Neural progenitor cell (in vitro differentiated cells): ENCODE measurements around the gene NSUN4. TPM values are rescaled to one million over a fixed set of nuclear protein-coding genes. Genes with fewer than 3 reads are reported as not detected.
"Not testable (repeated sequence)": the region's sequence is repeated elsewhere in the genome, so short reads cannot be mapped to it uniquely, and the experiment has no call there.

Experiments
- DNase-seq: peaks from one replicate; pipeline ENCODE4 v3.0.0-alpha.2; 2016; ENCODE audit warnings: low spot score
- H2AFZ ChIP-seq: fragments of 200-600 bp; sonication (generic); replicated peaks from 2 replicates; pipeline ENCODE4 v1.6.1; 2016; ENCODE audit warnings: antibody characterized with exemption
- H3F3A ChIP-seq: fragments of 200-600 bp; sonication (generic); 2 replicates; pipeline ENCODE4 v1.6.1; 2016; ENCODE audit warnings: antibody characterized with exemption, low read depth
- H3K27ac ChIP-seq: fragments of 200-600 bp; sonication (generic); 2 replicates; pipeline ENCODE4 v1.5.1; 2016; ENCODE audit warnings: mild to moderate bottlenecking
- H3K27me3 ChIP-seq: fragments of 200-600 bp; sonication (generic); 2 replicates; pipeline ENCODE4 v1.6.1; 2016; ENCODE audit warnings: mild to moderate bottlenecking, moderate library complexity
- H3K36me3 ChIP-seq: fragments of 200-600 bp; sonication (generic); 2 replicates; pipeline ENCODE4 v1.5.1; 2016
- H3K4me1 ChIP-seq: fragments of 200-600 bp; sonication (generic); 2 replicates; pipeline ENCODE4 v1.6.1; 2016; ENCODE audit warnings: mixed run types
- H3K4me2 ChIP-seq: fragments of 200-600 bp; sonication (generic); 2 replicates; pipeline ENCODE4 v1.6.1; 2016
- H3K4me3 ChIP-seq: fragments of 200-600 bp; sonication (generic); 2 replicates; pipeline ENCODE4 v1.5.1; 2016
- H3K79me2 ChIP-seq: fragments of 200-600 bp; sonication (generic); 2 replicates; pipeline ENCODE4 v1.6.1; 2016; ENCODE audit warnings: low read depth
- H3K9ac ChIP-seq: fragments of 200-600 bp; sonication (generic); 2 replicates; pipeline ENCODE4 v1.6.1; 2016
- H3K9me3 ChIP-seq: fragments of 200-600 bp; sonication (generic); 2 replicates; pipeline ENCODE4 v1.5.1; 2016; ENCODE audit warnings: low read depth
- H4K20me1 ChIP-seq: fragments of 200-600 bp; sonication (generic); 2 replicates; pipeline ENCODE4 v1.6.1; 2016; ENCODE audit warnings: low read depth
- H3K27ac Mint-ChIP-seq: 3 replicates; pipeline ENCODE4 v1.8.0; 2021; ENCODE audit warnings: mixed read lengths
- H3K27me3 Mint-ChIP-seq: 2 replicates; pipeline ENCODE4 v1.8.0; 2022; ENCODE audit warnings: low read depth, mild to moderate bottlenecking, inconsistent platforms, moderate library complexity, mixed read lengths; ENCODE audit not compliant: insufficient read depth
- H3K36me3 Mint-ChIP-seq: 3 replicates; pipeline ENCODE4 v1.8.0; 2021; ENCODE audit warnings: mixed read lengths
- H3K4me1 Mint-ChIP-seq: 3 replicates; pipeline ENCODE4 v1.8.0; 2021; ENCODE audit warnings: mixed read lengths
- H3K4me3 Mint-ChIP-seq: 3 replicates; pipeline ENCODE4 v1.8.0; 2021; ENCODE audit warnings: mild to moderate bottlenecking, moderate library complexity, mixed read lengths
- H3K9me3 Mint-ChIP-seq: 3 replicates; pipeline ENCODE4 v1.8.0; 2020; ENCODE audit warnings: mixed read lengths
- total RNA-seq: library from RNA; depleted of rRNA; stranded (reverse); fragments of >200 nt; gene quantifications from 2 replicates; pipeline ENCODE4 v1.2.3, GENCODE V29; 2015; ENCODE audit warnings: low replicate concordance

Gene NSUN4
- total RNA-seq, 1 donor from 2014 or later: 12.4 TPM

- H3K79me2 ChIP-seq, H3K36me3 ChIP-seq, H3K27ac Mint-ChIP-seq, DNase-seq, H3K9ac ChIP-seq, H3K9me3 ChIP-seq, H3K4me3 Mint-ChIP-seq, H3K4me2 ChIP-seq, H4K20me1 ChIP-seq, H3F3A ChIP-seq, H3K4me3 ChIP-seq, H3K36me3 Mint-ChIP-seq, H3K27me3 ChIP-seq, H2AFZ ChIP-seq, H3K27me3 Mint-ChIP-seq, H3K27ac ChIP-seq, H3K9me3 Mint-ChIP-seq: not testable (repeated sequence)
- H3K4me1 ChIP-seq: peaks cover 17% of the 10 kb centered on the region
- peaks cover 14% of the 10 kb centered on the region for H3K4me1 Mint-ChIP-seq
Measured at GRCh38 chr1:46325285-46326076, 15.1 kb upstream of the NSUN4 start.

GRCh38 chr1:46328182-46328581 lies 12.4 kb upstream of the NSUN4 start:
- not testable (repeated sequence) for H3K36me3 Mint-ChIP-seq, H2AFZ ChIP-seq, H3K27me3 ChIP-seq, H3K4me2 ChIP-seq, H3K9me3 Mint-ChIP-seq, H3K36me3 ChIP-seq, DNase-seq, H3K9me3 ChIP-seq, H3K27ac Mint-ChIP-seq, H3K4me3 Mint-ChIP-seq, H3K27me3 Mint-ChIP-seq, H4K20me1 ChIP-seq, H3K27ac ChIP-seq, H3K79me2 ChIP-seq, H3K9ac ChIP-seq, H3K4me3 ChIP-seq
- peaks cover 19% of the 10 kb centered on the region for H3K4me1 ChIP-seq
- peaks cover 18% of the 10 kb centered on the region for H3K4me1 Mint-ChIP-seq
- peaks cover 24% of the 10 kb centered on the region for H3F3A ChIP-seq

- not testable (repeated sequence) for H3K27me3 Mint-ChIP-seq, H3K4me3 ChIP-seq, H3K9me3 Mint-ChIP-seq, H4K20me1 ChIP-seq, H3K27me3 ChIP-seq, DNase-seq, H3K27ac Mint-ChIP-seq, H3K79me2 ChIP-seq, H3K9me3 ChIP-seq, H3K36me3 ChIP-seq, H3K36me3 Mint-ChIP-seq, H2AFZ ChIP-seq, H3K27ac ChIP-seq, H3K4me2 ChIP-seq, H3K4me3 Mint-ChIP-seq, H3K9ac ChIP-seq
- Histone ChIP-seq H3F3A (peaks cover 28% of the 10 kb centered on the region), H3K4me1 (peaks cover 19% of the 10 kb centered on the region)
- H3K4me1 Mint-ChIP-seq: peaks cover 21% of the 10 kb centered on the region
Measured at GRCh38 chr1:46329807-46330206, 10.8 kb upstream of the NSUN4 start.

GRCh38 chr1:46330381-46330780 lies 10.2 kb upstream of the NSUN4 start:
- not testable (repeated sequence) for H3K4me2 ChIP-seq, H3K27ac Mint-ChIP-seq, H3K79me2 ChIP-seq, H3K36me3 Mint-ChIP-seq, H3K9me3 Mint-ChIP-seq, H4K20me1 ChIP-seq, H3K9ac ChIP-seq, H3K27ac ChIP-seq, DNase-seq, H3K27me3 Mint-ChIP-seq, H3K36me3 ChIP-seq, H3K4me3 ChIP-seq, H2AFZ ChIP-seq, H3K27me3 ChIP-seq, H3K4me3 Mint-ChIP-seq, H3K9me3 ChIP-seq
- peaks cover 28% of the 10 kb centered on the region for H3F3A ChIP-seq
- peaks cover 21% of the 10 kb centered on the region for H3K4me1 Mint-ChIP-seq
- peaks cover 19% of the 10 kb centered on the region for H3K4me1 ChIP-seq

- not testable (repeated sequence) for H3K9ac ChIP-seq, H3K36me3 ChIP-seq, H4K20me1 ChIP-seq, H3K9me3 ChIP-seq, H3K27me3 Mint-ChIP-seq, H3K9me3 Mint-ChIP-seq, H3K36me3 Mint-ChIP-seq, H3K79me2 ChIP-seq, H3K27me3 ChIP-seq
- Histone ChIP-seq H3K4me3 (peak overlapping the region; percentile 15), H3K27ac (peak overlapping the region; percentile 58), H3K4me2 (peak overlapping the region; percentile 58), H3F3A (peaks cover 28% of the 10 kb centered on the region), H2AFZ (peak overlapping the region; percentile 98), H3K4me1 (peaks cover 19% of the 10 kb centered on the region)
- Mint-ChIP-seq H3K4me1 (peaks cover 21% of the 10 kb centered on the region), H3K4me3 (peak overlapping the region; percentile 9), H3K27ac (peak overlapping the region; percentile 31)
- peak; percentile 67 for DNase-seq
Measured at GRCh38 chr1:46331786-46332540, 8.6 kb upstream of the NSUN4 start.
